Measurements from ENCODE around the gene RABL2A.

DNA sequence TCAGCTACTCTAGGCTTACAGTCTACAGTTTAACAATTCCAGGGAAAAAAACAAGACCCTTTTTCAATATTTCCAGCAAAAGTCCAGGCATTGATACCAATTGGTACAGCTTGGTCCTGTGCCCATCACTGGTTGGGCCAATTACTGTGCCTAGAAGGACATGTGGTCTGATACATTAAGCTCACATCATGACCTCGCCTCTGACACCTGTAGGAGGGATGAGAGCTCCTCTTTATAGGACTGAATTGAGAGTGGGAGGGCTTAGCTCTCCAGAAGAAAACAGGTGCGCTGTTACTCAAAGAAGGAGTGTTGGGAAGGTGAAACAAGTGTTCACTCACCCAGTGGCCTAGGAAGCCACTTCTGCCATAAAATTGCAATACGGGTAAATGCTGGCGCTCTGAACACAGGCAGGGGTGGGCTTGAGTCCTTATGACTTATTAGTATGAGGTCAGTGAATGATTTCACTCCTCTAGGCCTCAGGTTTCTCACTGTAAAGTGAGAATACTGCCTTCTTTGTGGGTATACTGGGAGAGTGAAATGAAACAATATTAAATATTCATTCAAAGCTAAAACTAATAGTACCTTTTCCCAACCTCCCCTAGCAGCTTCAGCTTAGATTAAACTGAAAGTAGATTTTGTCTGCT lies 49.7 kb downstream of the RABL2A start:
- no peak for TF ChIP-seq POLR2A (IDR thresholded peaks at IDR 0.05)
- no peak for TF ChIP-seq CTCF (IDR thresholded peaks at IDR 0.05)

All from thyroid gland (tissue), 4 donors.